Left ventricle myocardium superior (tissue), 1 donor: ENCODE results near the gene GDPD3. TPM values are rescaled to one million over a fixed set of nuclear protein-coding genes. Genes with fewer than 3 reads are reported as not detected.

Source experiments
- ATAC-seq: fragments of 200-7000 bp; cut with Tn5 transposase; one replicate; pipeline ENCODE4 v1.9.1; 2020; ENCODE audit warnings: mild to moderate bottlenecking, moderate library complexity
- DNase-seq: peaks from one replicate; pipeline ENCODE4 v3.0.0-alpha.2; 2020
- intact Hi-C: fragments of 100-400 bp; cut with micrococcal nuclease; formaldehyde crosslinking; loops from one replicate; pipeline ENCODE4 v1.11.0; 2022
- total RNA-seq: library from RNA; stranded (reverse); fragmentation: NEBNext Ultra II Directional; extraction: Animal tissue kit (Norgen Biotek cat#: 25700); gene quantifications from one replicate; pipeline ENCODE4 v1.2.1, GENCODE V29; 2021
- donor health status: DM: no; HTN: yes; CAD: no; lungs with severe emphysema.

Gene GDPD3
- total RNA-seq, 1 donor from 2014 or later: 2.0 TPM

GRCh38 chr16:30084816-30085159, 28.5 kb downstream of the GDPD3 start:
- intact Hi-C loops: no loop called here
- ATAC-seq: peak; percentile 56
- peak; percentile 71 for DNase-seq

DNA sequence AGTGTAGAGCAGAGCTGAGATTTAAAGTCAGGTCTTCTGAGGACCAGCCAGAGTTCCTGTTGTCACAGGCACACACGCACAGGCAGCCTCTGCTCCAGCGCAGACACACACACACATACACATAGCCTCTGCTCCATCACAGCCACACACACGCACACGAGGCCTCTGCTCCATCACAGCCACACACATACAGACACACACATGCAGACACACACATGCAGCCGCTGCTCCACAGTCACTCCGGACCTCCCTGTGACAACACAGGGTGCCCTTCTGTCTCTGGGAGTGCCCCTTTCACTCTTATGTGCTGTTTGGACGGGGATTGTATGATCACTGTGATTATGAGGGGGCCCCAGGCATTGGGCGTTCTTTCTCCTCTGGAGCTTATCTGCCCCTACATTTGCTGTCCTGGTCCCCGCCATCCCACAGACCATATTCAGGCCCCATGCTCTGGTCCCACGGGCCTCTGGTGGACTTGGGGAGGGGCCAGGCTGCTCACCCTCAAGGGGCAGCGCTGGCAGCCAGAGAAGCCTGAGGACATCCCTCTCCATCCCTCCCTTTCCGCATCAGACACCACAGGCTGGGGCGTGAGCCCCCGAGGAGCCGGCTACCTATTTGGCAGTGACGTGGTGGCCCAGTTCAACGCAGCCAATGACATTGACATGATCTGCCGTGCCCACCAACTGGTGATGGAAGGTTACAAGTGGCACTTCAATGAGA, 29.1 kb downstream of the GDPD3 start:
- no peak for ATAC-seq
- DNase-seq: no peak
- intact Hi-C loops: no loop called here

GRCh38 chr16:30083216-30084055, 29.9 kb downstream of the GDPD3 start:
- intact Hi-C loops: no loop called here
- no peak for DNase-seq
- ATAC-seq: no peak

GRCh38 chr16:30082545-30083090, 30.7 kb downstream of the GDPD3 start:
- no peak for DNase-seq
- ATAC-seq: no peak
- intact Hi-C loops: no loop called here

GRCh38 chr16:30079480-30079879, 33.9 kb downstream of the GDPD3 start:
- no peak for DNase-seq
- intact Hi-C loops: no loop called here
- ATAC-seq: no peak

- intact Hi-C loops: no loop called here
- no peak for DNase-seq
- ATAC-seq: no peak
Observed at GRCh38 chr16:30078744-30079143, 34.6 kb downstream of the GDPD3 start.

GRCh38 chr16:30077656-30078055, 35.7 kb downstream of the GDPD3 start:
- ATAC-seq: no peak
- DNase-seq: no peak
- intact Hi-C loops: no loop called here

DNA sequence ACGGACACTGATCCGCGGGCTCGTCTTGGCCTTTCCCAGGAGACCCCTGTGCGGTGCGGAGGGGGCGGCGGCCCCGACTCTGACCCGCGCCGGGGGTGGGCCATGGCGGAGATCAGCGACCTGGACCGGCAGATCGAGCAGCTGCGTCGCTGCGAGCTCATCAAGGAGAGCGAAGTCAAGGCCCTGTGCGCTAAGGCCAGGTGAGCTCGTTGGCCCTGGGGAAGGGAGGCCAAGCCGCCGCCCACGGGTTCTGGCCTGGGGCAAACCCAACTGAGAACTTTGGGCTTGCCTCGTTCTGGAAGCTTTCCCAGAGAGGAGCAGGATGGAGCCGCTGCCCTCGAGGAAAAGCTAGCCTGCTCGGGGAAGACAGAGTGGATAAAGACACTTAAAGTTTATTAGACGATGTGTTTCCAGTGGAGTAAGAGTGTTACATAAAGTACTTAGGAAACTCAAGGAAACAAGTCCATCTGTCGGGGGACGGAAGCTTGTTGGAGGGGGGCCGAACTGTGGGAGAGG, 37.0 kb downstream of the GDPD3 start:
- intact Hi-C loops: no loop called here
- ATAC-seq: peak; percentile 17
- peak; percentile 46 for DNase-seq

DNA sequence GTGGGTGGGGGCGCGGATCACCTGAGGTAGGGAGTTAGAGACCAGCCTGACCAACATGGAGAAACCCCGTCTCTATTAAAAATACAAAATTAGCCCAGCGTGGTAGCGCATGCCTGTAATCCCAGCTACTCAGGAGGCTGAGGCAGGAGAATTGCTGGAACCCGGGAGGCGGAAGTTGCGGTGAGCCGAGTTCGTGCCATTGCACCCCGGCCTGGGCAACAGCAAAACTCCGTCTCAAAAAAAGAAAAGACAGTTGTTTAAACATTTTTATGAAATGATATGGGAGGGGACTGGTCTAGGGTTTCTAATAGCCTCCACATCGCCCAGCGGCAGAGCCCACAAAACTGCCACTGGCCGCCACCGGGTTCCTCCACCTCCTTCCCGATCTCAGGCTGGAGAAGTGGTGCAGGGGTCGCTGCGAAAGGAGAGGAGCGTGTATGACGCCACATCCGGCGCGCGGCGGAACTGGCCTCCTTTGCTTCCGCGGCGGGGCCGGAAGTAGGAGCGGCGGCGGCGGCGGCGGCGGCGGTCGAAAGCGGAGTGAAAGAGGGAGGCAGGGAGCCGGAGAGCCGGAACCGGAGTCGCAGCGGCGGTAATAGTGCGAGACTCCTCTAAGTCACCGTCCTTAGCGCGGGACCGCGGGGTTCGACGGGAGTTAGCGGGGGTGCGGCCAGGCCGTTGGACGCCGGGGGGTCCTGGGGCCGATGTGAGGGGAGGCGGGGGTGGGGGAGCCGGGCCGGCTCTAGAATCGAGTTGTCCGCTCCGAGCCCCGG, 37.6 kb downstream of the GDPD3 start, which contains the start of gene PPP4C:
TSS of gene PPP4C (plus strand) at position 492 of the 773 bp plus-strand sequence. CDS start 384 bp downstream, outside the sequence.
- intact Hi-C loops: no loop called here
- ATAC-seq: peak; percentile 90
- peak; percentile 95 for DNase-seq

GRCh38 chr16:30070490-30070889, 42.8 kb downstream of the GDPD3 start:
- ATAC-seq (no peak), DNase-seq (no peak)
- intact Hi-C loops: no loop called here

DNA sequence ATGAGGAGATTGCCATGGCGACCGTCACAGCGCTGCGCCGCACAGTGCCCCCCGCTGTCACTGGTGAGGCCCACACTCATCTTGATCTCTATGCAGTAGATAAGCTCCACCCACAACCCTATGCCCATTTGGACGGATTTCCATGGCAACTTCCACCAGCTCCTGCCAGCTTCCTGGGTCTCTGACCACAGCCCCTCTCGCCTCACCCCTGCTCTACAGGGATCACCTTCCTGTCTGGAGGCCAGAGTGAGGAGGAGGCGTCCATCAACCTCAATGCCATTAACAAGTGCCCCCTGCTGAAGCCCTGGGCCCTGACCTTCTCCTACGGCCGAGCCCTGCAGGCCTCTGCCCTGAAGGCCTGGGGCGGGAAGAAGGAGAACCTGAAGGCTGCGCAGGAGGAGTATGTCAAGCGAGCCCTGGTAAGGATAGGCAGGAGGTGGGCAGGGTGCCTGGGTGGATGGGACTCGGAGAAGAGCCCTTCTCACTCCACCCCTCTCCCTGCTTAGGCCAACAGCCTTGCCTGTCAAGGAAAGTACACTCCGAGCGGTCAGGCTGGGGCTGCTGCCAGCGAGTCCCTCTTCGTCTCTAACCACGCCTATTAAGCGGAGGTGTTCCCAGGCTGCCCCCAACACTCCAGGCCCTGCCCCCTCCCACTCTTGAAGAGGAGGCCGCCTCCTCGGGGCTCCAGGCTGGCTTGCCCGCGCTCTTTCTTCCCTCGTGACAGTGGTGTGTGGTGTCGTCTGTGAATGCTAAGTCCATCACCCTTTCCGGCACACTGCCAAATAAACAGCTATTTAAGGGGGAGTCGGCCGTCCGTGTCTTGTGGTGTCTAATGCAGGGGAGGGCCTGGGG, 43.5 kb downstream of the GDPD3 start:
- intact Hi-C loops: no loop called here
- peak; percentile 59 for DNase-seq
- ATAC-seq: peak; percentile 0

- DNase-seq (peak; percentile 40), ATAC-seq (no peak)
- intact Hi-C loops: no loop called here
Observed at GRCh38 chr16:30068750-30069610, 44.4 kb downstream of the GDPD3 start.

- ATAC-seq (no peak), DNase-seq (no peak)
- intact Hi-C loops: no loop called here
Observed at GRCh38 chr16:30068333-30068732, 45.0 kb downstream of the GDPD3 start.

GRCh38 chr16:30067584-30067916, 45.8 kb downstream of the GDPD3 start:
- DNase-seq (no peak), ATAC-seq (no peak)
- intact Hi-C loops: no loop called here

DNA sequence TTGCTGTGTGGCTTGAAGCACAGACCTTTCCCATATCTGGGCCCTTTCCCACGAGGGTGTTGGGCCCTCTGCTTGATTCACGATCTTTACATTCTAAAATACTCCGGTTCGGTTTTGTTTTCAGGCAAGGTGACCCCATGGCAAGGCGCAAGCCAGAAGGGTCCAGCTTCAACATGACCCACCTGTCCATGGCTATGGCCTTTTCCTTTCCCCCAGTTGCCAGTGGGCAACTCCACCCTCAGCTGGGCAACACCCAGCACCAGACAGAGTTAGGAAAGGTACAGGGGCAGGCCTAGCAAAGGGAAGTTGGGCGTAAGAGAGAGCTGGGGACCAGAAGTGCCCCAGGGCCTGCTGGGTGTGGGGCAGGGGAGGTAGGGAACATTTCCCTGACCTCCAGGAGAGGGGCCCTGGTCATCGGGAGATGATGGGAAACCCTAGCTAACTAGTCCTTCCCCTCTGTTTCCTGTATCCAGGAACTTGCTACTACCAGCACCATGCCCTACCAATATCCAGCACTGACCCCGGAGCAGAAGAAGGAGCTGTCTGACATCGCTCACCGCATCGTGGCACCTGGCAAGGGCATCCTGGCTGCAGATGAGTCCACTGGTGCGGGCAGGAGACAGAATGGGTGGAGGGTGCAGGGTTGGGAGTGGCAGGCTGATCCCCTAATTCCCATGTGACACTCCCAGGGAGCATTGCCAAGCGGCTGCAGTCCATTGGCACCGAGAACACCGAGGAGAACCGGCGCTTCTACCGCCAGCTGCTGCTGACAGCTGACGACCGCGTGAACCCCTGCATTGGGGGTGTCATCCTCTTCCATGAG, 46.4 kb downstream of the GDPD3 start:
- peak; percentile 71 for DNase-seq
- intact Hi-C loops: no loop called here
- no peak for ATAC-seq

- ATAC-seq: peak; percentile 0
- intact Hi-C loops: no loop called here
- DNase-seq: peak; percentile 42
Observed at GRCh38 chr16:30065943-30066760, 47.2 kb downstream of the GDPD3 start.
